GM21737 (cell line): ENCODE data around the gene CDKN1C.

ENCODE experiments used
- ATAC-seq: cut with Tn5 transposase; IDR thresholded peaks from one replicate; pipeline ENCODE4 v1.9.1; 2021; ENCODE audit warnings: mild to moderate bottlenecking, moderate library complexity; ENCODE audit not compliant: unreplicated experiment

CDKN1C gene

GRCh38 chr11:2870460-2870859 lies 15.1 kb downstream of the CDKN1C start:
- ATAC-seq = no peak

GRCh38 chr11:2869561-2870427 lies 15.8 kb downstream of the CDKN1C start:
- ATAC-seq = no peak

- no peak for ATAC-seq
These were observed 16.4 kb downstream of the CDKN1C start for GRCh38 chr11:2869134-2869526.

GRCh38 chr11:2868506-2869133 lies 17.0 kb downstream of the CDKN1C start:
- ATAC-seq = no peak

GRCh38 chr11:2867722-2868505 lies 17.7 kb downstream of the CDKN1C start:
- ATAC-seq = no peak

GRCh38 chr11:2867142-2867541 lies 18.4 kb downstream of the CDKN1C start:
- no peak for ATAC-seq

GRCh38 chr11:2865922-2866577 lies 19.5 kb downstream of the CDKN1C start:
- no peak for ATAC-seq

- no peak for ATAC-seq
These were observed 20.7 kb downstream of the CDKN1C start for GRCh38 chr11:2864901-2865300.

- ATAC-seq = no peak
These were observed 22.3 kb downstream of the CDKN1C start for GRCh38 chr11:2863276-2863618.

GRCh38 chr11:2862395-2863275 lies 22.9 kb downstream of the CDKN1C start:
- no peak for ATAC-seq

- ATAC-seq = no peak
These were observed 24.9 kb downstream of the CDKN1C start for GRCh38 chr11:2860636-2861035.

- ATAC-seq = no peak
These were observed 25.9 kb downstream of the CDKN1C start for GRCh38 chr11:2859699-2860037.

- ATAC-seq = no peak
These were observed 26.4 kb downstream of the CDKN1C start for GRCh38 chr11:2858995-2859698.

GRCh38 chr11:2857918-2858317 lies 27.7 kb downstream of the CDKN1C start:
- ATAC-seq = no peak

GRCh38 chr11:2857276-2857675 lies 28.3 kb downstream of the CDKN1C start:
- ATAC-seq = no peak

- no peak for ATAC-seq
These were observed 30.4 kb downstream of the CDKN1C start for GRCh38 chr11:2855162-2855561.

- ATAC-seq = no peak
These were observed 31.5 kb downstream of the CDKN1C start for GRCh38 chr11:2853997-2854560.

GRCh38 chr11:2853401-2853800 lies 32.2 kb downstream of the CDKN1C start:
- ATAC-seq = no peak

GRCh38 chr11:2849994-2850770 lies 35.4 kb downstream of the CDKN1C start:
- no peak for ATAC-seq
